Coronary artery (tissue), 2 donors: ENCODE data around the gene BRD3OS.

Experiments
- DNase-seq: peaks from one replicate; pipeline ENCODE4 v3.0.0-alpha.2; 2017; ENCODE audit warnings: low spot score
- H3K27ac ChIP-seq, 2 donors: fragments of 200-600 bp; sonication (generic); one replicate each; pipeline ENCODE4 v1.5.1; 2016 to 2019
- H3K4me3 ChIP-seq: fragments of 200-600 bp; sonication (generic); 2 replicates; pipeline ENCODE4 v1.5.1; 2016; ENCODE audit warnings: mild to moderate bottlenecking, moderate library complexity
- CTCF ChIP-seq: fragments of 200-600 bp; sonication (generic); IDR thresholded peaks from one replicate; pipeline ENCODE4 v1.5.1; 2019; ENCODE audit warnings: antibody characterized with exemption

The BRD3OS gene

GRCh38 chr9:133978899-133979272 lies 46.4 kb upstream of the BRD3OS start:
- H3K4me3 ChIP-seq = peak overlapping the region; percentile 64
- no peak overlapping the region for H3K27ac ChIP-seq
- DNase-seq = no peak
- TF ChIP-seq CTCF = no peak

GRCh38 chr9:133979273-133979920 lies 45.9 kb upstream of the BRD3OS start:
- Histone ChIP-seq H3K4me3 (peak overlapping the region; percentile 64), H3K27ac (peak overlapping the region in 1 of 2 donors; percentile 10)
- TF ChIP-seq CTCF = no peak
- no peak for DNase-seq

- no peak for DNase-seq
- TF ChIP-seq CTCF = no peak
- Histone ChIP-seq H3K4me3 (peak overlapping the region; percentile 64), H3K27ac (peak overlapping the region in 1 of 2 donors; percentile 10)
Measured at GRCh38 chr9:133979921-133980863, 45.1 kb upstream of the BRD3OS start.

- TF ChIP-seq CTCF = no peak
- Histone ChIP-seq H3K4me3 (no peak overlapping the region), H3K27ac (no peak overlapping the region)
- no peak for DNase-seq
Measured at GRCh38 chr9:133980864-133981588, 44.3 kb upstream of the BRD3OS start.

GRCh38 chr9:133981589-133981957 lies 43.7 kb upstream of the BRD3OS start:
- DNase-seq = no peak
- no peak overlapping the region for H3K27ac ChIP-seq
- TF ChIP-seq CTCF = no peak
- no peak overlapping the region for H3K4me3 ChIP-seq

- TF ChIP-seq CTCF = no peak
- Histone ChIP-seq H3K27ac (no peak overlapping the region), H3K4me3 (no peak overlapping the region)
- DNase-seq = no peak
Measured at GRCh38 chr9:133981958-133982681, 43.2 kb upstream of the BRD3OS start.
